Left ventricle myocardium inferior (tissue), 1 donor: ENCODE measurements around the gene KCNMB2. TPM values are rescaled to one million over a fixed set of nuclear protein-coding genes. Genes with fewer than 3 reads are reported as not detected.

ENCODE experiments used
- DNase-seq: peaks from one replicate; pipeline ENCODE4 v3.0.0-alpha.2; 2020
- H3K27ac ChIP-seq: fragments of 200-600 bp; replicated peaks from 2 replicates; pipeline ENCODE4 v1.8.0; 2021
- H3K27me3 ChIP-seq: fragments of 200-600 bp; 2 replicates; pipeline ENCODE4 v1.8.0; 2021; ENCODE audit warnings: low read depth
- H3K36me3 ChIP-seq: fragments of 200-600 bp; 2 replicates; pipeline ENCODE4 v1.8.0; 2021
- H3K4me1 ChIP-seq: fragments of 200-600 bp; 2 replicates; pipeline ENCODE4 v1.8.0; 2021
- H3K4me3 ChIP-seq: fragments of 200-600 bp; 2 replicates; pipeline ENCODE4 v1.8.0; 2021; ENCODE audit warnings: mild to moderate bottlenecking, moderate library complexity
- H3K9me3 ChIP-seq: fragments of 200-600 bp; replicated peaks from 2 replicates; pipeline ENCODE4 v1.8.0; 2021
- CTCF ChIP-seq: fragments of 200-600 bp; IDR thresholded peaks from 2 replicates; pipeline ENCODE4 v1.8.0; 2021; ENCODE audit warnings: antibody characterized with exemption, mild to moderate bottlenecking, borderline replicate concordance
- intact Hi-C: fragments of 100-400 bp; cut with micrococcal nuclease; formaldehyde crosslinking; loops from one replicate; pipeline ENCODE4 v1.11.0; 2022
- total RNA-seq: library from RNA; stranded (reverse); fragmentation: NEBNext Ultra II Directional; extraction: Animal tissue kit (Norgen Biotek cat#: 25700); gene quantifications from one replicate; pipeline ENCODE4 v1.2.1, GENCODE V29; 2021
- donor health status: DM: no; HTN: yes; CAD: no; lungs with severe emphysema.

The KCNMB2 gene
- total RNA-seq, 1 donor from 2014 or later: 2.1 TPM

- H3K27me3 ChIP-seq: no peaks in the 10 kb centered on the region
- H3K36me3 ChIP-seq: no peaks in the 10 kb centered on the region
- H3K9me3 ChIP-seq: no peaks in the 10 kb centered on the region
- H3K27ac ChIP-seq: no peak overlapping the region
- no peak for TF ChIP-seq CTCF
- H3K4me1 ChIP-seq: peaks cover 4% of the 10 kb centered on the region
- no peak overlapping the region for H3K4me3 ChIP-seq
- DNase-seq: no peak
- intact Hi-C loops: no loop called here
These were observed 269.5 kb downstream of the KCNMB2 start for GRCh38 chr3:178805741-178806140.

- Histone ChIP-seq H3K27ac (no peak overlapping the region), H3K36me3 (no peaks in the 10 kb centered on the region), H3K4me3 (no peak overlapping the region), H3K9me3 (no peaks in the 10 kb centered on the region), H3K27me3 (no peaks in the 10 kb centered on the region), H3K4me1 (peaks cover 4% of the 10 kb centered on the region)
- intact Hi-C loops: no loop called here
- no peak for DNase-seq
- no peak for TF ChIP-seq CTCF
These were observed 270.4 kb downstream of the KCNMB2 start for GRCh38 chr3:178806651-178807050.

- Histone ChIP-seq H3K9me3 (no peaks in the 10 kb centered on the region), H3K4me1 (peaks cover 4% of the 10 kb centered on the region), H3K27ac (no peak overlapping the region), H3K4me3 (no peak overlapping the region), H3K27me3 (no peaks in the 10 kb centered on the region), H3K36me3 (no peaks in the 10 kb centered on the region)
- no peak for DNase-seq
- no peak for TF ChIP-seq CTCF
- intact Hi-C loops: no loop called here
These were observed 271.5 kb downstream of the KCNMB2 start for GRCh38 chr3:178807694-178808093.

- no peaks in the 10 kb centered on the region for H3K9me3 ChIP-seq
- H3K36me3 ChIP-seq: no peaks in the 10 kb centered on the region
- H3K4me1 ChIP-seq: peaks cover 4% of the 10 kb centered on the region
- intact Hi-C loops: no loop called here
- H3K4me3 ChIP-seq: no peak overlapping the region
- no peak overlapping the region for H3K27ac ChIP-seq
- H3K27me3 ChIP-seq: no peaks in the 10 kb centered on the region
- DNase-seq: no peak
- TF ChIP-seq CTCF: no peak
These were observed 272.5 kb downstream of the KCNMB2 start for GRCh38 chr3:178808748-178809147.

- no peaks in the 10 kb centered on the region for H3K27me3 ChIP-seq
- no peaks in the 10 kb centered on the region for H3K9me3 ChIP-seq
- DNase-seq: no peak
- peaks cover 4% of the 10 kb centered on the region for H3K4me1 ChIP-seq
- intact Hi-C loops: no loop called here
- H3K4me3 ChIP-seq: no peak overlapping the region
- H3K27ac ChIP-seq: no peak overlapping the region
- no peak for TF ChIP-seq CTCF
- no peaks in the 10 kb centered on the region for H3K36me3 ChIP-seq
These were observed 273.9 kb downstream of the KCNMB2 start for GRCh38 chr3:178810181-178810580.

GRCh38 chr3:178822722-178823121, 286.5 kb downstream of the KCNMB2 start:
- Histone ChIP-seq H3K36me3 (no peaks in the 10 kb centered on the region), H3K4me3 (no peak overlapping the region), H3K9me3 (no peaks in the 10 kb centered on the region), H3K4me1 (peaks cover 35% of the 10 kb centered on the region), H3K27me3 (no peaks in the 10 kb centered on the region), H3K27ac (peak overlapping the region; percentile 69)
- TF ChIP-seq CTCF: no peak
- no peak for DNase-seq
- intact Hi-C loops: no loop called here
